Measurements from ENCODE around the gene UBAP2L.
"Not testable (repeated sequence)": the region's sequence is repeated elsewhere in the genome, so short reads cannot be mapped to it uniquely, and the experiment has no call there.

The UBAP2L gene

DNA sequence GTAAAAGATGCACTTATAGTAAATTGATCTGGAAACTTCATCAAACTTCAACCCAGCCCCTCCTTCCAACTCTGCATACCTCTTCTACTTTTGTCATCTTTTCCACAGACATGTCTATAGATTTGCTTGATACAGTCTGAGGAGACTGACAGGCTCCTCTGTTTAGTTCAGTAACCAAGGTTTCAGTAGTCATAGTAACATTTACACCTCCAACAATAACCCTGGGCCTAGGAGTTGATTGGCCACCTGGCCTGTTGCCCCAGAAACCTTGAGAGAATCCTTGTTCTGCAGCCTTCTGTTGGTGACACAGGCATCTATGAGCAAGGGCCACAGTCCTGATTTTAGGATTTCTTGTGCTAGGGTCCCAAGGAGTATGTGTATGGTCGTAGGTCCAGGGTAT, 14.6 kb upstream of the UBAP2L start, which contains the start of gene CFAP141:
Gene CFAP141 (minus strand): TSS at position 138 of the 400 bp plus-strand sequence. CDS start 26 bp downstream, at position 112.
- DNase-seq: no peak

GRCh38 chr1:154207262-154207661, 13.5 kb upstream of the UBAP2L start:
- DNase-seq: no peak

DNA sequence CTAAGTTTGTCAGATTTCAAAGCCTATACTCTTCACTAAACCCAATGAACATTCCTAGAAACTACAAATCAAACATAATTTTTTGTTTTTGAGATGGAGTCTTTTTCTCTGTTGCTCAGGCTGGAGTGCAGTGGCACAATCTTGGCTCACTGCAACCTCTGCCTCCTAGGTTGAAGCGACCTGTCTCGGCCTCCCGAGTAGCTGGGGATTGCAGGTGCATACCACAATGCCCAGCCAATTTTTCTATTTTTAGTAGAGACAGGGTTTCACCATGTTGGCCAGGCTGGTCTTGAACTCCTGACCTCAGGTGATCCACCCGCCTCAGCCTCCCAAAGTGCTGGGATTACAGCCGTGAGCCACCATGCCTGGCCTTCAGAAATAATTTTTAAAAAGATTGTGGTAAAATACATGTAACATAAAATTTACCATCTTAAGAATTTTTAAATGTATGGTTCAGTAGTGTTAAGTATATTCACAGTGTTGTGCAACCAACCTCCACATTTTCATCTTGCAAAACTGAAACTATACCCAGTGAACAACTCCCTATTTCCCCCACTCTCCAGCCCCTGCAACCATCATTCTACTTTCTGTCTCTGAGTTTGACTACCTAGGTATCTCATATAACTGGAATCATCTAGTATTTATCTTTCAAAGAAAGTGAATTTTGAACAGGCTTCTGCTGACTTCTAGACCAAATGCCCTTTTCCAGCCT, 11.9 kb upstream of the UBAP2L start:
- DNase-seq: no peak

GRCh38 chr1:154212083-154212482, 8.7 kb upstream of the UBAP2L start:
- DNase-seq: no peak

GRCh38 chr1:154213274-154213673, 7.5 kb upstream of the UBAP2L start:
- DNase-seq: no peak

GRCh38 chr1:154218545-154218944, 2.2 kb upstream of the UBAP2L start:
- no peak for DNase-seq

- no peak for DNase-seq
Observed at GRCh38 chr1:154219541-154219940, 1.2 kb upstream of the UBAP2L start.

DNA sequence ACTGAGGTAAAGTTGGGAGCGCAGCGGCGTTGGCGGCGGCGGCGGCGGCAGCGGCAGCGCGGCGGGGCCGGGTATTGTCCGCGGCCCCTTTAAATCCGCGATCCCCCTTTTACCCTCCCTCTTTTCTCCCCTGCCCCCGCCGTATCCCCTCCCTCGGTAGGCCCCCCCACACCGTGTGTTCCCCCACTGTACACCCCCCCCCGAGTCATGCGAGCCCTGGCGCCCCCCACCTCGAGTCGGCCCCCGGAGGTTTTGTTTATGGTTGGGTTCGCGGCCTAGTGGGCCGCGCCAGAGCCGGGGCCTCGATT, 169 bp downstream of the UBAP2L start:
- no peak for DNase-seq

GRCh38 chr1:154221278-154222001, 685 bp downstream of the UBAP2L start:
- DNase-seq: peak; percentile 67

GRCh38 chr1:154222518-154222917, 1.8 kb downstream of the UBAP2L start:
- no peak for DNase-seq

- no peak for DNase-seq
Observed at GRCh38 chr1:154222918-154223317, 2.2 kb downstream of the UBAP2L start.

DNA sequence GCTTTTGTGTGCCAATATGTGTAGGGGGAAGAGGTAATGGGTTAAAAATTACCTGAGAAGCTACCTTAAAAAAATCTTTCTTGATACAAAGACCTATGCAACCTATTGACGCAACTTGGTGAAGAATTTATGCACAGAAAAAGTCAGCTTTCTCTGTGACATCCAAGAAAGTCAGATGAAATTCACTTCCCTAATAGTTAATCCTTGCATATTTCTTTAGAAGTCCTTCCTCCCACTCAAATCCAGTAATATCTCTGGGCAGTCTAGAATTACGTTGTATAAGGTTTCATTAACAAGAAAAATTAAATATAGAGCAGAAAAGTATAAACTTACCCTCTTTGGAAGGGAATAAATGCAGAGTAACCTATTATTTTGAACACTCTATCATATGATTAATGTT, 2.9 kb downstream of the UBAP2L start:
- no peak for DNase-seq

GRCh38 chr1:154225370-154225769, 4.6 kb downstream of the UBAP2L start:
- no peak for DNase-seq

GRCh38 chr1:154231112-154231511, 10.4 kb downstream of the UBAP2L start:
- not testable (repeated sequence) for DNase-seq

- not testable (repeated sequence) for DNase-seq
Observed at GRCh38 chr1:154233127-154233526, 12.4 kb downstream of the UBAP2L start.

GRCh38 chr1:154236855-154237254, 16.1 kb downstream of the UBAP2L start:
- DNase-seq: no peak

GRCh38 chr1:154237435-154237834, 16.7 kb downstream of the UBAP2L start:
- DNase-seq: no peak

DNA sequence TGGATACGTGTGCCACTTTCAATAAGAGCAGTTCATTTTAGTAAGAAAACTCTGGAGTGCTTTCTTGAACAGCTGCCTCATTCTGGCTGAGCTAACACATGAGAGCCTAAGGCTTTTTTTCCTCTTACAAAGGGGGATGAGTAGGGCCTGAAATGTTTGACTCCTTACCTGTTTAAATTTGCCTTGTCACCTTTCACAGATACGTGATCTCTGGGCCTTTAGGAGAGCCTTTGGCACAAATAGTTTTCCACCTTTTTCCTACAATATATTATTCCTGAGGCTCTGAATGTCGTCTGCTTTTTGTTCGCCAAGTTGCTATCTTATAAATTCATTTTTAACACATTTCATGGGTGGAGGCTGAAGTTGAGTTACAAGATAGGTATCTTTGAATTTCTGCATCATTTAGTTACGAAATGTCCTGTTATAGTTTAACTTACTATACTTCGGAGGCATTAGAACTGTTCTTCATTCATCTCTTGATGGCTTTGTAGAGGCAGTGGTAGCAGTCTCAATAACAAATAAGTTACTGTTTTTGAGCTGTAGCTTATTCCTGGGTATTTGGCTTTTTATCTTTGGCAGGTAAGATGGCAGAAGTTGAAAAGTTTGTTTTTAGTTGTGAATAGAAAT, 17.2 kb downstream of the UBAP2L start:
- DNase-seq: no peak

DNA sequence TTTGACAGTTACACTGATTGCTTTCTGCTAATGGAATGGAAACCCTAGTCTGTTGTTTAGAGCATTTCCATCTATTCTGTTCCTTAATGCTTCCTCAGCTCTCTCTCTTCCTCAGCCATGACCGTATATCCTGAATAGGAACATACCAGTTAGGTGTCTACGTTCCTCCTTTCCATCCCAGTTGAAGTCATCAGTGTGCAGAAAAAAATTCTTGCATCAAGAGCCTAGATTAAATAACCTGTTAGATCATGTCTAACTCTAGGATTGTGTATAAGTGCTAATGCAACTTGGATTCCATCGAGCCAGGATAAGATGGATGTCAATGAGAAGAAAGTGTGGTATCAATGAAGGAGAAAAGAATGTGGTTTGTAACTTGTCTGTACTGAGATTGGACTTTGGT, 18.7 kb downstream of the UBAP2L start:
- DNase-seq: no peak

GRCh38 chr1:154240294-154240833, 19.6 kb downstream of the UBAP2L start:
- no peak for DNase-seq

DNA sequence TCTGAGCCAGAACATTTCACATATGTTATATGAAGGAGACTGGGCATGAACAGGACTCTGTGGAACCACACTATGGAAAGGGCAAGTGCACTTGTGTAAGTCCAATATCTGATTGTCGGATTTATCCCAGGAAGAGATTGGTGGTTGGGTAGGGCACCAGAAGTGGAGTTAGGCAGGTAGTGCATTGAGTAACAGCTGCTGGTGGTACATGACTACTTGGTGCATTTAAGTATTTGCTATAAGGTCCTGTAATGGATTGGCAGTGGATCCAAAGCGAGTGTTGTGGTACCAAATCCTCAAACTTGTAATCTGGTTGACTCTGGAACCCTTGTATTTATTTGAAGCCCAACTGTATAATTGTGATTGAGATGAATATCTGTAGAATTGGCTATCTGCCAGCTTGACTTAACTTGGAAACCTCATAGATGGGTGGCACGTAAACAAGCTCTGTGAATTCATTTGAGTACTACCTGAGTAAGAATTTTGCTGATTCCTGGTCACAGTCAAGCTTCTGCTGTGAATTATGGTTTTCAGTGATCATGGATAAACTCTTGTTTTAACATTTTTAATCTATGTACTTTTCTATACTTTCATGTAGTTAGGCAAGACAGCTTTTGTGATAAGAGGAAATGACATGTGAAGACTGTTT, 21.1 kb downstream of the UBAP2L start:
- DNase-seq: no peak

DNA sequence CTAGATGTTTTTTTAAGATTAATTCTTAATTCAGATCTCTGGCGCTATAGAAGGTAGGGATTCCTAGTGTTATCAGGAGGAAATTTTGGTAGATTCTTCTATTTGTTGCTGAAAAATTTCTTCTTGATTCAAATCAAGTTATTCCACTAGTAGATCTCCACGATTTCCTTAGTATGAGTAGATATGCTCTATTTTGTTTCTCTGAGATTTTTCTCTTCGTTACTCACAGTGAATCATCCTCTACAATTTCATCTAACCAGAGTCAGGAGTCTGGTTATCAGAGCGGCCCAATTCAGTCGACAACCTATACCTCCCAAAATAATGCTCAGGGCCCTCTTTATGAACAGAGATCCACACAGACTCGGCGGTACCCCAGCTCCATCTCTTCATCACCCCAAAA, 32.9 kb downstream of the UBAP2L start:
- DNase-seq: no peak

DNA sequence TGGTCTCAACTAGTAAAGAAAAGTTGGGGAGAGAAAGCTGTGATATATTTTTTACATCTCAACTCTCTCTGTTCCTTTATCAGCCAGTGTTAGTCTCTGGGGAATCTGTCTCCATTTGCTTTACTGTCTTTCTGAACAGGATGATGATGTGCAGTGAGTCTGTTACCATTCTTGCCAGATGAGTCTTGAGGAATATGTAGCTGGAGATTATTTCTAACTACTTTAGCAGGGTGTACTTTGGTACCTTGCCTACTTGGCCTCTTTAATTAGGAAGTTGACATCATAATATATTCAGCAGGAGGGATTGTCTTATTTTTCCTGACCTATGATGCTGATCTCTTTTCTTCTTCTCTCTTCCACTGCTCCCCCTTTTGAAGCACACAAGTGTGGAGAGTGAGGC, 35.9 kb downstream of the UBAP2L start:
- no peak for DNase-seq
